Progenitor cell of endocrine pancreas (in vitro differentiated cells): ENCODE measurements around the gene CCDC92. TPM values are rescaled to one million over a fixed set of nuclear protein-coding genes. Genes with fewer than 3 reads are reported as not detected.

Source experiments
- DNase-seq: peaks from one replicate; pipeline ENCODE4 v3.0.0; 2021; ENCODE audit warnings: low spot score; ENCODE audit not compliant: unreplicated experiment
- H3K27ac Mint-ChIP-seq: 2 replicates; pipeline ENCODE4 v1.8.0; 2021; ENCODE audit warnings: mild to moderate bottlenecking, moderate library complexity, mixed read lengths
- H3K27me3 Mint-ChIP-seq: 2 replicates; pipeline ENCODE4 v1.8.0; 2021; ENCODE audit warnings: mixed read lengths
- H3K36me3 Mint-ChIP-seq: 2 replicates; pipeline ENCODE4 v1.8.0; 2022; ENCODE audit warnings: mixed read lengths; ENCODE audit not compliant: insufficient read depth
- H3K4me1 Mint-ChIP-seq: 2 replicates; pipeline ENCODE4 v1.8.0; 2021; ENCODE audit warnings: low read depth, mixed read lengths
- H3K4me3 Mint-ChIP-seq: 2 replicates; pipeline ENCODE4 v1.8.0; 2021; ENCODE audit warnings: low read depth, mild to moderate bottlenecking, moderate library complexity, mixed read lengths
- H3K9me3 Mint-ChIP-seq: 2 replicates; pipeline ENCODE4 v1.8.0; 2021; ENCODE audit warnings: low read depth, mixed read lengths
- total RNA-seq: library from RNA; stranded (reverse); gene quantifications from 2 replicates; pipeline ENCODE4 v1.2.1, GENCODE V29; 2021
- TF ChIP-seq, protein P1 (sequence below): fragments of 200-600 bp; sonication (generic); IDR thresholded peaks from one replicate; pipeline ENCODE4 v1.5.0; 2021; ENCODE audit warnings: antibody characterized with exemption, mild to moderate bottlenecking; ENCODE audit not compliant: unreplicated experiment

The CCDC92 gene
- total RNA-seq, 1 donor from 2014 or later: 59.1 TPM

DNA sequence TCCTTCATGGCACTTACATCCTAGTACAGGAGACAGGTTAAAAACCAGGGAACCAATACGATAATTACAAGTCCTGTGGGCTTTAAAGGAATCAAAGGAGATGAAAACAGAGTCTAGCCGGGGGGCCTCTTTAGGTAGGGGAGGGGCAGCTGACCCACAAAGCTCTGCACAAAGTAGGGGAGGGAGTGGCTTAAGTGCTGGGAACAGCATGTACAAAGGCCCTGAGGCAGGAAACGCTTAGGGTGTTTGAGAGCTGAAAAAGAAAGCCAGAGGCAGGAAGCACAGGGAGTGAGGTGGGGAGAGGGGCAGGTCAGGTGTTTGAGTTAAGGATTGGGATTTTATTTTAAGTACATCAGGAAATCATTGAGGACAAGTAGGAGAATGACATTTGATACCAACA, 38.1 kb upstream of the CCDC92 start:
- peaks cover 37% of the 10 kb centered on the region for H3K36me3 Mint-ChIP-seq
- TF ChIP-seq, protein P1, sequence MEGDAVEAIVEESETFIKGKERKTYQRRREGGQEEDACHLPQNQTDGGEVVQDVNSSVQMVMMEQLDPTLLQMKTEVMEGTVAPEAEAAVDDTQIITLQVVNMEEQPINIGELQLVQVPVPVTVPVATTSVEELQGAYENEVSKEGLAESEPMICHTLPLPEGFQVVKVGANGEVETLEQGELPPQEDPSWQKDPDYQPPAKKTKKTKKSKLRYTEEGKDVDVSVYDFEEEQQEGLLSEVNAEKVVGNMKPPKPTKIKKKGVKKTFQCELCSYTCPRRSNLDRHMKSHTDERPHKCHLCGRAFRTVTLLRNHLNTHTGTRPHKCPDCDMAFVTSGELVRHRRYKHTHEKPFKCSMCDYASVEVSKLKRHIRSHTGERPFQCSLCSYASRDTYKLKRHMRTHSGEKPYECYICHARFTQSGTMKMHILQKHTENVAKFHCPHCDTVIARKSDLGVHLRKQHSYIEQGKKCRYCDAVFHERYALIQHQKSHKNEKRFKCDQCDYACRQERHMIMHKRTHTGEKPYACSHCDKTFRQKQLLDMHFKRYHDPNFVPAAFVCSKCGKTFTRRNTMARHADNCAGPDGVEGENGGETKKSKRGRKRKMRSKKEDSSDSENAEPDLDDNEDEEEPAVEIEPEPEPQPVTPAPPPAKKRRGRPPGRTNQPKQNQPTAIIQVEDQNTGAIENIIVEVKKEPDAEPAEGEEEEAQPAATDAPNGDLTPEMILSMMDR: no peak
- no peaks in the 10 kb centered on the region for H3K9me3 Mint-ChIP-seq
- H3K4me1 Mint-ChIP-seq: no peaks in the 10 kb centered on the region
- DNase-seq: no peak
- peak overlapping the region; percentile 4 for H3K27ac Mint-ChIP-seq
- H3K4me3 Mint-ChIP-seq: no peak overlapping the region
- no peaks in the 10 kb centered on the region for H3K27me3 Mint-ChIP-seq

DNA sequence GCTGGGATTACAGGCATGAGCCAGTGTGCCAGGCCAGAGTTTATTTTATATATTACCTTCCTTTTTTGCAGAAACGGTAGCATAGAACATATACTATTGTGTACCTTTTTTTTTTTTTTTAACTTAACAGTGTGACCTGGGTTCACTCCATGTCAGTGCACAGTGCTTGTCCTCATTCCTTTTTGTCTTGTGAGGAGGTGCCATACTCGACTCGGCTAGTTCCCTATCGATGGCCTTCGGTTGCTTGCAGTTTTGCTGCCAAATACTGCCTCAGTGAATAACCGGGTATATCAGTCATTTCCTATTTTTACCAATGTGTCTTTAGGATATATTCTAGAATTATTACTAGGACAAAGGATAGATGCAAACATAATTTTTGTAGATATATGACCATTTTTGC, 37.1 kb upstream of the CCDC92 start:
- Mint-ChIP-seq H3K4me1 (no peaks in the 10 kb centered on the region), H3K9me3 (no peaks in the 10 kb centered on the region), H3K4me3 (no peak overlapping the region), H3K27ac (no peak overlapping the region), H3K36me3 (peaks cover 36% of the 10 kb centered on the region), H3K27me3 (no peaks in the 10 kb centered on the region)
- TF ChIP-seq, protein P1: no peak
- DNase-seq: no peak

DNA sequence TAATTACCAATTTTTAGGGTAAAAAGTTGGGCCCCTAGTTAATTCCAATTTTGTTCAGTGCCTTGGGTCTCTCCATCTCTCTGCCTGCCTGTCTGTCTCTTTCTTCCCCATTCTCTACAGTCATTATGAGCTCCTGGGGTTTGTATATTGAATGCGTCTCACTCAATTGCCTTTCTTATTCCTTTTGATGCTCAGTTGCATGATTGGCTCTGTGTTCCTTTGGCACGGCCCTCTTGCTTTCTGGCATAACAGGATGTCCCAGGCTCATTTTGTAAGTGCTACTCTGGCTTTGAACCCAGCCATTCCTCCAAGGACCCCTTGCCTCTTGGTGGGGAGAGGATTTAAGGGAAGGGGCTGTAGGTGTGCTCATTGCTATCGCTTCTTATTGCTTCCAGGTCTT, 36.0 kb upstream of the CCDC92 start:
- H3K27ac Mint-ChIP-seq: peak overlapping the region; percentile 60
- no peak for DNase-seq
- H3K4me3 Mint-ChIP-seq: no peak overlapping the region
- H3K9me3 Mint-ChIP-seq: no peaks in the 10 kb centered on the region
- H3K36me3 Mint-ChIP-seq: peaks cover 30% of the 10 kb centered on the region
- no peaks in the 10 kb centered on the region for H3K4me1 Mint-ChIP-seq
- TF ChIP-seq, protein P1: no peak
- no peaks in the 10 kb centered on the region for H3K27me3 Mint-ChIP-seq

DNA sequence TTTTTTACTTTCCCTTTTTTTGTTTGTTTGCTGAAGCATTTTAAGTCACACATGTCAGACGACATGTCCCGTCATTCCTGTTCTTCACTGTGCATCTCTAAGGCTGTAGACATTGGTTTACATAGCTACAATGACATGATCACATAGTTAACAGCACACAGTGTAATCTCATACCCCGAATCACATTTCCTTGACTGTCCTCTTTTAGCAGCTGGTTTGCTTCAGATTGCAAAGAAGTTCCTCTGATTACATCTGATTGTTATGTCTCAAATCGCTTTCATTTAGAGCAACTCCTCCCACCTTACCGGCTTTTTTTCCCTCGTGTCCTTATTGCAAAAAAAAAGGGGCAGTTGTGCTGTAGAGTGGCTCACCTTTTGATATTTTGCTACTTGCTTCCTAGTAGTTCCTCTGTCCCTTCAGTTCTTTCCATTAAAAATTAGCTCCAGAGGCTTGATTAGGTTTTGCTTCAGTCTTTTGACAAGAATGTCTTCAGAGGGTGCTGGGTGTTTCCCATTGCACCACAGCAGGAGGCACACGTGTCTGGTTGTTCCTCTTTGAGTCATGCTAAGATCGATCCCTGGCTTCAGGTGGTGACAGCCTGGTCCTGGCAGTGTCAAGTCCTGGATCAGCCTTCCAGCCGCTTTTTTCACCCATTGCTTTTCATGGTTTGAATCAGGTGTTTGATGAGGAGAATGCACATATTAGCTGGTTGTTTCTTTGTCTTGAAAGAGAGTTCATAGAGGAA, 35.4 kb upstream of the CCDC92 start:
- DNase-seq: no peak
- no peak overlapping the region for H3K4me3 Mint-ChIP-seq
- no peaks in the 10 kb centered on the region for H3K4me1 Mint-ChIP-seq
- no peaks in the 10 kb centered on the region for H3K9me3 Mint-ChIP-seq
- H3K36me3 Mint-ChIP-seq: peaks cover 27% of the 10 kb centered on the region
- H3K27me3 Mint-ChIP-seq: no peaks in the 10 kb centered on the region
- TF ChIP-seq, protein P1: no peak
- H3K27ac Mint-ChIP-seq: peak overlapping the region; percentile 60

DNA sequence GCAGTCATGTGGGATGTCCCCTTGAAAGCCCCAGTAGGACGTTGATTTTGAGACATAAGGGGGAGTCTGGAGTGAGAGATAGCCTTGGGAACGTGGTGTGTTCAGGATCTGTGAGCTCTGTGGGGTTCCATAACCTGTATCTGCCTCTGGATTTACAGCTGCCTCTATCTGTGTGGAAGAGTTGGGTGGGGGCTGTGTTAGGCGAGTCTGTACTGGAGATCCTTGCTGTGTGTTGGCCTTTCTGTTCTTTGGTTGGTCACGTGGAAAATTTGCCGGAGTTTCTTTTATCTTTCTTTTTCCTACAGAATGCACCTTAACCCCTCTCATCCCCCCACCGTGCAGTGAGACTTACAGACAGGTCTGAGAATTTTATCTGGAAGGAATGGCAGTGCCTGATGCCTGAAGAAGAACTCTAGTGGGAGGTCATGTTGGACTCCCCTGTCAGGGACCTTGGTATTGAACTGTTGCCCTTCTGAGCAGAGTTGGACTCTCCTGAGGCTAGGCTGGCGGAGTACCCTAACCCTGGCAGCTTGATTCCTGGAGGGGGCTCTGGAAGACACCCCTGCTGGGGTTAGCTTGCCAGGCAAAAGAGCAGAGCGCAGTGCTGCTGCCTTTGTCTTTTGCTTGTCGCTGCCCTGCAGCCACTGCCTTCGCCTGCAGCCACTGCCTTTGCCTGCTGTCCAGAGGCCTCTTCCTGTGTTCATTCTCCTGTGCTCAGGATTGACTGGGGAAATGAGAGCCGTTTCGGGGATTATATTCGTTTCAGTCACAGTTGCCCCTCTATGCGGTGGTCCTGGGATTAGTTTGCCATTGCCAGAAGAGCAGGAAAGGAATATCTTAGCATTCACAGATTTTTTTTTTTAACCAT, 34.4 kb upstream of the CCDC92 start:
- H3K27me3 Mint-ChIP-seq: no peaks in the 10 kb centered on the region
- H3K36me3 Mint-ChIP-seq: peaks cover 21% of the 10 kb centered on the region
- H3K4me1 Mint-ChIP-seq: no peaks in the 10 kb centered on the region
- H3K9me3 Mint-ChIP-seq: no peaks in the 10 kb centered on the region
- DNase-seq: no peak
- H3K4me3 Mint-ChIP-seq: no peak overlapping the region
- H3K27ac Mint-ChIP-seq: peak overlapping the region; percentile 65
- TF ChIP-seq, protein P1: no peak
